ENCODE measurements around the gene SIGLEC6.

Gene SIGLEC6

GRCh38 chr19:51489113-51489512 is 42.4 kb downstream of the SIGLEC6 start:
- Histone ChIP-seq H3K27me3 (replicated peaks; ENCODE audit: control insufficient read depth, insufficient read depth, low read length) (peaks cover 1% of the 10 kb centered on the region), H3K36me3 (ENCODE audit: control insufficient read depth, insufficient read depth, low read length) (no peaks in the 10 kb centered on the region), H3K4me3 (replicated peaks; ENCODE audit: low read depth, low read length) (no peak overlapping the region)
- no peak for DNase-seq (ENCODE audit: extremely low read depth, insufficient read length)
- no peak for TF ChIP-seq CTCF (IDR thresholded peaks at IDR 0.05; ENCODE audit: insufficient read depth, low read length, poor library complexity, severe bottlenecking)

- H3K36me3 ChIP-seq (ENCODE audit: control insufficient read depth, insufficient read depth, low read length), result no peaks in the 10 kb centered on the region
- H3K27me3 ChIP-seq (replicated peaks; ENCODE audit: control insufficient read depth, insufficient read depth, low read length), result peaks cover 1% of the 10 kb centered on the region
- no peak for TF ChIP-seq CTCF (IDR thresholded peaks at IDR 0.05; ENCODE audit: insufficient read depth, low read length, poor library complexity, severe bottlenecking)
- no peak for DNase-seq (ENCODE audit: extremely low read depth, insufficient read length)
- H3K4me3 ChIP-seq (replicated peaks; ENCODE audit: low read depth, low read length), result no peak overlapping the region
Measured at GRCh38 chr19:51488491-51488890, 43.0 kb downstream of the SIGLEC6 start.

- no peak for DNase-seq (ENCODE audit: extremely low read depth, insufficient read length)
- Histone ChIP-seq H3K4me3 (replicated peaks; ENCODE audit: low read depth, low read length) (no peak overlapping the region), H3K36me3 (ENCODE audit: control insufficient read depth, insufficient read depth, low read length) (no peaks in the 10 kb centered on the region), H3K27me3 (replicated peaks; ENCODE audit: control insufficient read depth, insufficient read depth, low read length) (peaks cover 1% of the 10 kb centered on the region)
- no peak for TF ChIP-seq CTCF (IDR thresholded peaks at IDR 0.05; ENCODE audit: insufficient read depth, low read length, poor library complexity, severe bottlenecking)
Measured at GRCh38 chr19:51485960-51486660, 45.4 kb downstream of the SIGLEC6 start.

- no peak for TF ChIP-seq CTCF (IDR thresholded peaks at IDR 0.05; ENCODE audit: insufficient read depth, low read length, poor library complexity, severe bottlenecking)
- Histone ChIP-seq H3K4me3 (replicated peaks; ENCODE audit: low read depth, low read length) (no peak overlapping the region), H3K36me3 (ENCODE audit: control insufficient read depth, insufficient read depth, low read length) (no peaks in the 10 kb centered on the region), H3K27me3 (replicated peaks; ENCODE audit: control insufficient read depth, insufficient read depth, low read length) (peaks cover under 1% of the 10 kb centered on the region)
- DNase-seq (ENCODE audit: extremely low read depth, insufficient read length), result no peak
Measured at GRCh38 chr19:51480590-51480989, 50.9 kb downstream of the SIGLEC6 start.

GRCh38 chr19:51479531-51480331 is 51.7 kb downstream of the SIGLEC6 start:
- no peaks in the 10 kb centered on the region for H3K36me3 ChIP-seq (ENCODE audit: control insufficient read depth, insufficient read depth, low read length)
- no peak overlapping the region for H3K4me3 ChIP-seq (replicated peaks; ENCODE audit: low read depth, low read length)
- no peak for DNase-seq (ENCODE audit: extremely low read depth, insufficient read length)
- no peaks in the 10 kb centered on the region; the same call in 1 of the 2 replicates for H3K27me3 ChIP-seq (replicated peaks; ENCODE audit: control insufficient read depth, insufficient read depth, low read length)
- TF ChIP-seq CTCF (IDR thresholded peaks at IDR 0.05; ENCODE audit: insufficient read depth, low read length, poor library complexity, severe bottlenecking), result no peak

Data from GM06990 (cell line).